Gastroesophageal sphincter (tissue), 4 donors: ENCODE results near the gene SH3RF3. TPM values are rescaled to one million over a fixed set of nuclear protein-coding genes. Genes with fewer than 3 reads are reported as not detected.

Experiments used
- ATAC-seq: fragments of 150-250 bp; one replicate; pipeline ENCODE4 v1.9.1; 2016; ENCODE audit warnings: mild to moderate bottlenecking, moderate library complexity
- H3K27ac ChIP-seq, 4 donors: fragments of 200-600 bp; sonication (generic) in 3 of 4; 1 replicate in 3 of 4; 2 replicates in 1 of 4; pipeline ENCODE4 v1.5.1; 2016 to 2019
- H3K27me3 ChIP-seq: fragments of 200-600 bp; sonication (generic); one replicate; pipeline ENCODE4 v1.5.1; 2019
- H3K36me3 ChIP-seq, 2 donors: fragments of 200-600 bp; sonication (generic); one replicate each; pipeline ENCODE4 v1.5.1; 2019; ENCODE audit warnings: control low read depth in 1 of 2
- H3K4me1 ChIP-seq, 3 donors: fragments of 200-600 bp; sonication (generic); 1 replicate in 2 of 3; 2 replicates in 1 of 3; pipeline ENCODE4 v1.5.1; 2016 to 2019; ENCODE audit warnings: control low read depth in 2 of 3
- H3K4me3 ChIP-seq, 2 donors: fragments of 200-600 bp; sonication (generic); one replicate each; pipeline ENCODE4 v1.5.1; 2019; ENCODE audit warnings: mild to moderate bottlenecking in 1 of 2, moderate library complexity in 1 of 2
- H3K9me3 ChIP-seq, 3 donors: fragments of 200-600 bp; sonication (generic); one replicate each; pipeline ENCODE4 v1.5.1; 2017 to 2019; ENCODE audit warnings: control low read depth in 2 of 3
- CTCF ChIP-seq, 4 experiments: fragments of 200-600 bp in 2 of 4; fragments of 450-650 bp in 2 of 4; sonication (generic) in 1 of 4; IDR thresholded peaks; one replicate each; pipeline ENCODE4 v1.5.1; 2017 to 2019; ENCODE audit warnings: antibody characterized with exemption in 4 of 4, mild to moderate bottlenecking in 2 of 4, moderate library complexity in 2 of 4
- EP300 ChIP-seq: sonication (generic); formaldehyde crosslinking; IDR thresholded peaks from one replicate; pipeline ENCODE4 v1.6.1; 2017; ENCODE audit warnings: antibody characterized with exemption, mild to moderate bottlenecking
- POLR2A ChIP-seq, 2 donors: fragments of 450-650 bp; IDR thresholded peaks; one replicate each; pipeline ENCODE4 v1.6.1; 2017; ENCODE audit warnings: antibody characterized with exemption in 2 of 2, mild to moderate bottlenecking in 2 of 2, moderate library complexity in 1 of 2
- POLR2AphosphoS5 ChIP-seq: sonication (generic); formaldehyde crosslinking; IDR thresholded peaks from one replicate; pipeline ENCODE4 v1.6.1; 2017; ENCODE audit warnings: antibody characterized with exemption
- WGBS, 2 donors: methylation state at CpG; one replicate each; pipeline ENCODE4 v1.1.5; 2018; ENCODE audit warnings: low coverage in 1 of 2; 5-methylcytosine and 5-hydroxymethylcytosine counted together
- total RNA-seq, 4 donors: library from RNA; depleted of rRNA; stranded (reverse); fragments of >200 nt; gene quantifications; one replicate each; pipeline ENCODE4 v1.1.0, GENCODE V29; 2016

SH3RF3 gene
- total RNA-seq, 4 donors from 2014 or later = 10.1 to 15.8 (median 13.2) TPM

- 59 to 70% methylated on average over 7 to 9 of the region's 12 CpGs for WGBS, 2 donors
- H3K9me3 ChIP-seq = no peaks in the 10 kb centered on the region
- ATAC-seq = peak; percentile 57
Measured at GRCh38 chr2:109148117-109148746, 19.2 kb downstream of the SH3RF3 start.

GRCh38 chr2:109148991-109149645 lies 20.1 kb downstream of the SH3RF3 start:
- Histone ChIP-seq H3K36me3 (no peaks in the 10 kb centered on the region), H3K4me3 (no peak overlapping the region), H3K9me3 (no peaks in the 10 kb centered on the region), H3K4me1 (no peaks in the 10 kb centered on the region), H3K27ac (no peak overlapping the region), H3K27me3 (no peaks in the 10 kb centered on the region)
- TF ChIP-seq POLR2AphosphoS5 = no peak
- TF ChIP-seq CTCF (IDR thresholded peaks at IDR 0.05) = no peak
- TF ChIP-seq POLR2A (IDR thresholded peaks at IDR 0.05) = no peak
- no peak for TF ChIP-seq EP300
- 76 to 95% methylated on average over 3 to 4 of the region's 8 CpGs for WGBS, 2 donors
- ATAC-seq = no peak

More at GRCh38 chr2:109148117-109148746, 19.2 kb downstream of the SH3RF3 start:
- no peak overlapping the region for H3K27ac ChIP-seq
- no peak overlapping the region for H3K4me3 ChIP-seq
- H3K4me1 ChIP-seq = no peaks in the 10 kb centered on the region
- H3K27me3 ChIP-seq = no peaks in the 10 kb centered on the region
- TF ChIP-seq POLR2A (IDR thresholded peaks at IDR 0.05) (no peak), POLR2AphosphoS5 (no peak), CTCF (IDR thresholded peaks at IDR 0.05) (no peak), EP300 (no peak)
- H3K36me3 ChIP-seq = no peaks in the 10 kb centered on the region

GRCh38 chr2:109150559-109150958 lies 21.6 kb downstream of the SH3RF3 start:
- no peak for ATAC-seq
- Histone ChIP-seq H3K27ac (no peak overlapping the region), H3K4me1 (no peaks in the 10 kb centered on the region), H3K4me3 (no peak overlapping the region), H3K36me3 (no peaks in the 10 kb centered on the region), H3K9me3 (no peaks in the 10 kb centered on the region), H3K27me3 (no peaks in the 10 kb centered on the region)
- WGBS, 2 donors = 100% methylated on average over 3 of the region's 3 CpGs; no CpG with 5 or more reads in 1 of the 2 donors
- no peak for TF ChIP-seq CTCF (IDR thresholded peaks at IDR 0.05)
- no peak for TF ChIP-seq POLR2AphosphoS5
- no peak for TF ChIP-seq POLR2A (IDR thresholded peaks at IDR 0.05)
- TF ChIP-seq EP300 = no peak

GRCh38 chr2:109151519-109151918 lies 22.5 kb downstream of the SH3RF3 start:
- Histone ChIP-seq H3K9me3 (no peaks in the 10 kb centered on the region), H3K27ac (no peak overlapping the region), H3K27me3 (no peaks in the 10 kb centered on the region), H3K4me1 (peaks cover 0 to 9% (median 0%) of the 10 kb centered on the region in 3 donors), H3K4me3 (no peak overlapping the region), H3K36me3 (no peaks in the 10 kb centered on the region)
- 98 to 100% methylated on average over 3 to 4 of the region's 4 CpGs for WGBS, 2 donors
- ATAC-seq = no peak
- TF ChIP-seq CTCF (IDR thresholded peaks at IDR 0.05) (no peak), POLR2A (IDR thresholded peaks at IDR 0.05) (no peak), EP300 (no peak), POLR2AphosphoS5 (no peak)
